IPS-NIHi11 (cell line): ENCODE data around the gene SMARCA2.

ENCODE experiments used
- DNase-seq: peaks from one replicate; pipeline ENCODE4 v3.0.0; 2012; ENCODE audit warnings: mixed read lengths, low spot score

SMARCA2 gene

GRCh38 chr9:2215921-2216441 lies 200.8 kb downstream of the SMARCA2 start:
- DNase-seq, result no peak

DNA sequence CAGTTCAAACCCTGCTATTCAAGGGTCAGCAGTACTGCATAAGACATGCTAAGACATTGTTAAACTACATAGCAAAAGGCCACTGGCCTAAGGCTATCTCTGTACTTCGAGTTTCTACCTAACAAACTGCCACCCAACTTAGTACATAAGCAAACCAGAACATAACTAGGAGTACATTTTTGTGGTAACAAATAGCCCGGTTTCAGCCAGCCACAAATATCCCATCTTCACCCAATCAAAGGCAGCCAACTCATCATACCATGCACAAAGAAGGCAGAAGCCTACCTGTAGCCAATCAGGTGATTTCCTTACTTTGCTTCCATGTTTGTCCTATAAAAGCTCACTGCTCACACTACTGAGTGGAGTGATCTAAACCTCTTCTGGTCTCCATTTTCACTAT lies 201.4 kb downstream of the SMARCA2 start:
- no peak for DNase-seq

DNA sequence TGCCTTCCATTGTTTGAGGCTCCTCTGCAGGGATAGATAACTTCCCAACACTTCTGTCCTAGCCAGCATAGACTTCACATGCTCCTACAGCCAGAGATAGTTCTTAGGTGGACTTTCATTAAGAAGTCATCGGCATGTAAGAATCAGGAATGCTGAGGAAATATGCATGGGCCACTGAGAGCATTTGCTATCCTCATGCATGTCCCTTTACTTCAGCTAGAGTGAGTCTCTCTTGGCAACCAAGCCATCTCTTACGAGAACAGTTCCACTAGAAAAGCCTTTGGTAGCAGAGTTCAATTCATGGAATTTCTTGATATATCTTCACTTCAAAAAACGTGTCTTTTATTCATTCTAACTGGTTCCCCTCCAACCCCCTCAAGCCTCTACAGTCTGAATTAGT lies 202.4 kb downstream of the SMARCA2 start:
- no peak for DNase-seq

DNA sequence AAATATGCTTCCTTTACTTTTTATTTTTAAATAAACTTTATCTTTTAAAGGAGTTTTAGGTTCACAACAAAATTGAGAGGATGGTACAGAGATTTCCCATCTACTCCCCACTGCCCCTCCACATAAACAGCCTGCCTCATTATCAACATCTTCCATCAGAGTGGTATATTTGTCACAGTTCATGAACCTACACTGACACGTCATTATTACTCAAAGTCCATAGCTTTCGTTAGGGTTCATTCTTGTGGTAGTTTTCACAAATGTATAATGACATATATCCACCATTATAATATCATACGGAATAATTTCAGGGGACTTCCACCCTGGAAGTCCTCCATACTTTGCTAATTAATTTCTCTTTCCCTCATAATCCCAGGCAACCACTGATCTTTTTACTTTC lies 204.9 kb downstream of the SMARCA2 start:
- DNase-seq, result no peak

DNA sequence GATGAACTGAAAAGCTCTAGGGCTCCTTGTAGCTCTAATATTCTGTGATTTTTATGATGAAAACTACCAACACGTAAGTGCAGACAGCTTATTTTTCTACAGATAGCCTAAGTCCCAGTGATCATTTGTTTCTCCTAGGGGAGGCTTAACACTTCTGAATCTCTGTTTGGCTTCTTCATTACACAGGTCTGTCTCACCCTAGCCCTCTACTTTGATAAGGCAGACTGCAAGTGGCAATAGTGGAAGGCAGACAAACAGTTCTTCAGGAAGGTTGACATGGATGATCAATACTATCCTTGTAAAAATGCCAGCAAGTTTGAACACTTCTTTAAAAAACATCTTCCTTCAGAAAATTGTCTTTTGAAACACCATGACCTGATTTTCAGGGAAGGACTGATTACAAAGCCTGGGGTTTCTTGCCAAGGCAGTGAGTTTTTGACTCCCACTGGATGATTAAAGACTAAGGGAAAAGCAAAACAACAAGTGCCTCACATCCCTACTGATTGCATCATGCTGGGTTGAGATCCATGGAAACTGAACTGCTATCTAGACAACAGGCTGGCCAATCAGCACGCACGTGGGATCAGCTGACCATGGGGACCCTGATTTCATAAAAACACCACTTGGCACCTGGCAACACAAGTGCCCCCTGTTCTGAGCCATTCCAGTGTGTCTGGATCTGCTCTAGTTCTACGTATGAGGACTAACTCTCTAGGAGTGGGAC lies 212.2 kb downstream of the SMARCA2 start:
- peak; percentile 11 for DNase-seq

DNA sequence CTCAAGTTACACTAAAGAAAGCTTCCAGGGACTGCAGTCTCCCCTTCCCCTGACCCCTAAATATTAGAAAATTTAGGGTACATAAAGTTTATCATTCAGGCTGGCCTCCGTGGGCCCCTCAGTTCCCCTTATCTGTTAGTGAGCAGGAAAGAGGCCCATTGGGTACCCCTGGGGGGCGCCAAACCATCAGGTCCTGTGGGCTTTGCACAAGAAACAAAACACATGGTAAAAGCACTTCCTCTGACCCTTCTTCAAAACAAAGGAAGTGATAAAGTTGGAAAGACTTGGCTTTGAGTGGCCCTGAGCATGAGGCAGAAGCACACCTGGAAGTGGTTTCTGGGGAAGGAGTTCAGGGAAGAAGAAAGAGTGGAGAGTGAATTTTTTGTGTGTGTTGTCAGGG lies 213.0 kb downstream of the SMARCA2 start:
- DNase-seq, result peak; percentile 53

GRCh38 chr9:2228641-2229040 lies 213.5 kb downstream of the SMARCA2 start:
- no peak for DNase-seq

DNA sequence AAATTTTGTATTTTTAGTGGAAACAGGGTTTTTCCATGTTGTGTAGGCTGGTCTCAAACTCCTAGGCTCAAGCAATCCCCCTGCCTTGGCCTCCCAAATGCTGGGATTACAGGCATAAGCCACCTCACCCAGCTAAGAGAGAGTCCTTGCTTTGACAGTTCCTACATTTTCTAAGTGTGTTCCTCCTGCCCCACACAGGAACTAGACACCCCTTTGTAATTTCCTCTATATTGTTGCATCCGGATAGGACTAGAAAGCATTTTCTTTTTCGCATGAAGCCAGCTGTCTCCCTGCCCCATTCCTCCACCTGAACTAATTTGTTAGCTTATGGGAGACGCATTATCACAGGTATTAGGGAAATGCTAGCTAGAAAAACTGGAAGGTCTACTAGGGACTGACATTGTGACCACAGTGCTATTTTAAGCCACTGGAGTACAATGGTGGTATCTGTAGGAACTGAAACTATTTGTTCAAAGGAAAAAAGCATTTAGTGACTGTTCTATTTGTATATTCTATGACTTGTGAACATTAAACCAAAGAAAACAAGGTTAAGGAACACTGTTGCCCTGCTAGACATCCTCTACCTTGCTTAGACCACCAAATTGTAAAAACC lies 214.1 kb downstream of the SMARCA2 start:
- no peak for DNase-seq

DNA sequence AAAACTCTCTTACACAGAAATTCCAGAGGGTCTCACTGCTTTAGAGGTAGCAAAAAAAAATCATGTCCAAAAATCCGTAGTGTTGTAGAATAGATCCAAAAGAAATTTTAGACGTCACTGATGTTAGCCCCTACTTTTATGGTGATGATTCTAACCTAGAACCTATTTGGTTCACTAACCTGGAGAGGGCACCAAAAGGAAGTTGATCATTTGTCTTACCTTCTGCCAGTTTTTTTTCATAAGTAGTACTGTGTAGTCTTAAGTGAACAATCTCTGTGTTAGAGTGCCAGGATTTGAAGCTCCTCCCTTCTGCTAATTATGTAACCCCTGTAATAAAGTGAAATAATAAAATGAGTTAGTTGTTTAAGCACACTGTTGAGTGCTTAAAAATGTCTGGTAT lies 215.2 kb downstream of the SMARCA2 start:
- DNase-seq, result no peak

GRCh38 chr9:2231101-2231500 lies 216.0 kb downstream of the SMARCA2 start:
- DNase-seq, result no peak

DNA sequence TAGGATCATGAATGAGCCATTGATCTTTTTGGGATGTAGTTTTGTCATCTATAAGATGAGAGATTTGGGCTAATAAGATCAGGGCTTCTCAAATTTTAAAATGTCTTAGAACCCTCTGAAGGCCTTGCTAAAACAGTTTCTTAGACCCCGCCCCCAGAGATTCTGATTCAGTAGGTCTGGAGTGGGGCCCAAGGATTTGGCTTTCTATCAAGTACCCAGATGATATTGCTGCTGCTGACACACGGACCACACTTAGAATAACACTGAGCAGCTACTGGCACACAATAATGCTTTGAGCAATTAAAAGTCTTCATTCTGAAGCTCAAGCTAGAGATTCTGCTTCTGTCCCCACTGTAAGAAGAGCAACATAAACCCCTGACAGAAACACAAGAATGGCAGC lies 216.7 kb downstream of the SMARCA2 start:
- DNase-seq, result no peak

DNA sequence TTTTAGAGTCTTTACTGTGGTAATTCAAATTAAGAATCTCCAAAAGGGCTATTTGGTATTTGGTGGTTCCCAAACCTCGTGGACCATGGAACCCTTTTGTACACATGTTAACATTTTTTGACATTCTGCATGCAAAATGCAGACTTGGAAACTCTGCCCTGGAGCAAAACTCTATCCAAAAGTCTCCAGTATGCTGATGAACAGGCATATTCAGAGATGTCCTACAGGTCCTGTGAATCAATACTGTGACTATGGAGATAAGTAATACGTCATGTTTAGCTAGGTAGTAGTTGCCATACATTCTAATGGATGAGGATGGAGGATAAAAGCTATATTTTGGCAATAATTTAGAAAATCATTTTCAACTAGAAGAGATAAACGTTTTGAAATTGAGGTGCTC lies 218.1 kb downstream of the SMARCA2 start:
- no peak for DNase-seq

GRCh38 chr9:2234371-2234893 lies 219.3 kb downstream of the SMARCA2 start:
- DNase-seq, result no peak

- DNase-seq, result no peak
Measured at GRCh38 chr9:2235623-2236022, 220.5 kb downstream of the SMARCA2 start.

- DNase-seq, result no peak
Measured at GRCh38 chr9:2236850-2237249, 221.7 kb downstream of the SMARCA2 start.

DNA sequence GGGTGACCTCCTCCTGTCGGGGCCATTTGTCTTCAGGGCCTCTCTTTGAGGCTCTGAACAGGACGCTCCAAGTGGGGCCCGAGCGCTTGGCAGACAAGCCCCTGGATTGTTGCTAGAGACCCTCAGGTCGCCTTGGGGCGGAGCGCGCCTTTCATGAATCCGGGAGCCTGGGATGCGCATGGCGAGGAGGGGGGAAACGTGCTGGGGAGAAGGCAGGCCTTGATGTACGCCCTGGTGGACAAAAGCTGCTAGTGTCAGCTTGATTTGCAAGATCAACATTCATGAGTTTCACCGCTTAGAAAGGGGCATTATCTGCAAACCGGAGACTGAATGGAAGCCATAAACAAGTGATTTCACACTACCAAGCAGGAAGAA lies 226.3 kb downstream of the SMARCA2 start:
- DNase-seq, result peak; percentile 68

- peak; percentile 84 for DNase-seq
Measured at GRCh38 chr9:2241836-2242741, 226.9 kb downstream of the SMARCA2 start.

DNA sequence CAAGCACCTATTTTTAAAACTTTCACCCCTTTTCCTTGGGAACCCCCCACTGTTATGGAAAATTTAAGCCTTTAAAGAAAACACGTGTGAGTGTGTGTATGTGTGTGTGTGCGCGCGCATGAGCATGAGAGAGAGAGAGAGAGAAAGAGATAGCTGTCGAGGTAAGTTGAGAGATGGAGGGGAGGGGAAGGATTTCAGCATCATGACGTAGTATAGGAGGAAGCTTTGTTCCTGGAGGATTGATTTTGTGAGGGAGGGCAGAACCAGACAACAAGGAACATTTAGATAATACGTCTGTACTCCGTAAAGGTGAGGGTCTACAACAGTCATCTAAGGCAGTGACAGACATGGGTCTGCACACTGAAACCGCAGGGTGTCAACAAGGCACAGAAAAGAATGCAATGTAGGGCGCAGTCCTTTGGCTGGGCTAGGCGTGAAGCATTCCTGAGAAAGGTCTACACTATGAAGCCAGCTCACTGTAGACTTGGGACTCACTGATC lies 227.7 kb downstream of the SMARCA2 start:
- no peak for DNase-seq
